Neuronal stem cell (in vitro differentiated cells): Measurements from ENCODE around the gene KYNU.
"Not testable (repeated sequence)": the region's sequence is repeated elsewhere in the genome, so short reads cannot be mapped to it uniquely, and the experiment has no call there.

Experiments
- DNase-seq: peaks from one replicate; pipeline ENCODE4 v3.0.0-alpha.2; 2013; ENCODE audit warnings: low spot score
- H2AFZ ChIP-seq: one replicate; pipeline ENCODE4 v1.6.1; 2013; ENCODE audit warnings: mild to moderate bottlenecking, low read length, inconsistent platforms
- H2AK5ac ChIP-seq: 2 replicates; pipeline ENCODE4 v1.6.1; 2013; ENCODE audit warnings: low read depth, mild to moderate bottlenecking, inconsistent platforms, low read length, moderate library complexity, mixed read lengths
- H2BK120ac ChIP-seq: 2 replicates; pipeline ENCODE4 v1.6.1; 2013; ENCODE audit warnings: low read depth, mild to moderate bottlenecking, inconsistent platforms, low read length, moderate library complexity, mixed read lengths
- H2BK12ac ChIP-seq: one replicate; pipeline ENCODE4 v1.6.1; 2013; ENCODE audit warnings: low read length, inconsistent platforms
- H2BK15ac ChIP-seq: 2 replicates; pipeline ENCODE4 v1.6.1; 2013; ENCODE audit warnings: mild to moderate bottlenecking, low read length, inconsistent platforms, mixed read lengths
- H2BK5ac ChIP-seq: one replicate; pipeline ENCODE4 v1.6.1; 2013; ENCODE audit warnings: inconsistent platforms, mild to moderate bottlenecking, low read length, moderate library complexity
- H3K14ac ChIP-seq: one replicate; pipeline ENCODE4 v1.6.1; 2013; ENCODE audit warnings: low read length, inconsistent platforms
- H3K18ac ChIP-seq: 2 replicates; pipeline ENCODE4 v1.6.1; 2013; ENCODE audit warnings: low read length, inconsistent platforms
- H3K23ac ChIP-seq: 2 replicates; pipeline ENCODE4 v1.6.1; 2013; ENCODE audit warnings: low read depth, mild to moderate bottlenecking, mixed read lengths, low read length, inconsistent platforms; ENCODE audit not compliant: poor library complexity
- H3K27ac ChIP-seq: replicated peaks from 3 replicates; pipeline ENCODE4 v1.5.1; 2013; ENCODE audit warnings: low read length, inconsistent platforms
- H3K27me3 ChIP-seq, 3 experiments: 2 replicates each; pipeline ENCODE4 v1.6.1; 2013; ENCODE audit warnings: low read length in 3 of 3, mild to moderate bottlenecking in 2 of 3, inconsistent platforms in 1 of 3, low read depth in 1 of 3, mixed read lengths in 1 of 3, moderate library complexity in 1 of 3; ENCODE audit not compliant: control insufficient read depth in 3 of 3, insufficient read depth in 3 of 3
- H3K36me3 ChIP-seq, 2 donors: replicated peaks in 1 of 2; 2 replicates each; pipeline ENCODE4 v1.6.1; 2013; ENCODE audit warnings: low read length in 2 of 2; ENCODE audit not compliant: control insufficient read depth in 2 of 2, insufficient read depth in 2 of 2
- H3K4ac ChIP-seq: 2 replicates; pipeline ENCODE4 v1.6.1; 2013; ENCODE audit warnings: inconsistent platforms, mild to moderate bottlenecking, low read length, moderate library complexity
- H3K4me1 ChIP-seq, 2 donors: 1 replicate in 1 of 2; 2 replicates in 1 of 2; pipeline ENCODE4 v1.6.1; 2013; ENCODE audit warnings: low read length in 2 of 2, low read depth in 1 of 2; ENCODE audit not compliant: control insufficient read depth in 2 of 2, insufficient read depth in 1 of 2
- H3K4me2 ChIP-seq: one replicate; pipeline ENCODE4 v1.6.1; 2013; ENCODE audit warnings: mild to moderate bottlenecking, low read length, inconsistent platforms; ENCODE audit not compliant: insufficient read depth, poor library complexity, severe bottlenecking
- H3K4me3 ChIP-seq, 2 donors: 2 replicates each; pipeline ENCODE4 v1.5.1; 2013; ENCODE audit warnings: low read length in 2 of 2, mild to moderate bottlenecking in 2 of 2, inconsistent platforms in 1 of 2, moderate library complexity in 1 of 2
- H3K79me1 ChIP-seq: one replicate; pipeline ENCODE4 v1.6.1; 2013; ENCODE audit warnings: low read depth, mild to moderate bottlenecking, inconsistent platforms, low read length, moderate library complexity
- H3K9ac ChIP-seq: one replicate; pipeline ENCODE4 v1.6.1; 2013; ENCODE audit warnings: mild to moderate bottlenecking, low read depth, low read length, inconsistent platforms; ENCODE audit not compliant: poor library complexity
- H3K9me3 ChIP-seq, 2 donors: replicated peaks in 1 of 2; 2 replicates each; pipeline versions ENCODE3 to v1.6.1; 2013; ENCODE audit warnings: low read length in 2 of 2, mild to moderate bottlenecking in 2 of 2, inconsistent platforms in 1 of 2, low read depth in 1 of 2, mixed read lengths in 1 of 2, moderate library complexity in 1 of 2; ENCODE audit not compliant: control insufficient read depth in 2 of 2, insufficient read depth in 1 of 2
- H4K8ac ChIP-seq: one replicate; pipeline ENCODE4 v1.6.1; 2013; ENCODE audit warnings: low read depth, mild to moderate bottlenecking, inconsistent platforms, low read length, moderate library complexity
- H4K91ac ChIP-seq: one replicate; pipeline ENCODE4 v1.6.1; 2013; ENCODE audit warnings: low read length, low read depth, mild to moderate bottlenecking, inconsistent platforms; ENCODE audit not compliant: poor library complexity
- WGBS, 2 donors: extraction: QIAGEN DNeasy Blood & Tissue Kit; methylation state at CpG; one replicate each; pipeline ENCODE4 v1.1.7; 2013; ENCODE audit warnings: missing lambda C conversion rate in 2 of 2, mixed read lengths in 1 of 2; ENCODE audit not compliant: insufficient read length in 2 of 2, insufficient replicate concordance in 1 of 2; ENCODE audit errors: extremely low coverage in 2 of 2; 5-methylcytosine and 5-hydroxymethylcytosine counted together

KYNU gene

DNA sequence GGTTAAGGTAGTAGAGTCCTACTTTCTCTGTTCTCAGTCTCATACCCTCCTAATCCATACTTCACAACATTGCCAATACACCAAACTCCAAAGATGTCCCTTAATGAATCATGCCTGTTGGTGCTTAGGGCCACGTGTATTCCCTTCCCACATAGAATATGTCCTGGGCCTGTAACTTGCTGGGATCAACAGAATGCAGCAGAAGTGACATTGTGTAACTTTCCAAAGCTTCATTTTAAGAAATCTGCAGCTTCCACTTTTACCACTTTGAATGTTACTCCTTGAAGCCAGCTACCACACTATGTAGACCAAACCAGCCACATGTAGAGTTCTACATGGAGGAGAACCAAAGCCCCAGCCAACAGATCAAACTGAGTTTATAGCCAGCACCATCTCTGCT is 193.2 kb downstream of the KYNU start:
- H3K23ac ChIP-seq, result no peak overlapping the region
- H2AFZ ChIP-seq, result no peak overlapping the region
- H3K79me1 ChIP-seq, result no peaks in the 10 kb centered on the region
- H2AK5ac ChIP-seq, result no peak overlapping the region
- H3K36me3 ChIP-seq, result no peaks in the 10 kb centered on the region
- no peak overlapping the region for H3K4ac ChIP-seq
- no peak overlapping the region for H3K4me3 ChIP-seq
- no peak overlapping the region for H2BK12ac ChIP-seq
- H3K18ac ChIP-seq, result no peak overlapping the region
- no peak overlapping the region for H2BK5ac ChIP-seq
- no peak overlapping the region for H3K4me2 ChIP-seq
- H3K9ac ChIP-seq, result no peak overlapping the region
- peaks cover under 1 to 1% of the 10 kb centered on the region in 2 donors for H3K9me3 ChIP-seq
- no peak overlapping the region for H2BK15ac ChIP-seq
- no peaks in the 10 kb centered on the region for H3K27me3 ChIP-seq
- H3K27ac ChIP-seq, result no peak overlapping the region
- no CpG with 5 or more reads among the region's 1 CpG for WGBS, 2 donors
- no peak overlapping the region for H4K91ac ChIP-seq
- H3K14ac ChIP-seq, result no peak overlapping the region
- DNase-seq, result no peak
- no peak overlapping the region for H2BK120ac ChIP-seq
- H3K4me1 ChIP-seq, result no peaks in the 10 kb centered on the region
- no peak overlapping the region for H4K8ac ChIP-seq

DNA sequence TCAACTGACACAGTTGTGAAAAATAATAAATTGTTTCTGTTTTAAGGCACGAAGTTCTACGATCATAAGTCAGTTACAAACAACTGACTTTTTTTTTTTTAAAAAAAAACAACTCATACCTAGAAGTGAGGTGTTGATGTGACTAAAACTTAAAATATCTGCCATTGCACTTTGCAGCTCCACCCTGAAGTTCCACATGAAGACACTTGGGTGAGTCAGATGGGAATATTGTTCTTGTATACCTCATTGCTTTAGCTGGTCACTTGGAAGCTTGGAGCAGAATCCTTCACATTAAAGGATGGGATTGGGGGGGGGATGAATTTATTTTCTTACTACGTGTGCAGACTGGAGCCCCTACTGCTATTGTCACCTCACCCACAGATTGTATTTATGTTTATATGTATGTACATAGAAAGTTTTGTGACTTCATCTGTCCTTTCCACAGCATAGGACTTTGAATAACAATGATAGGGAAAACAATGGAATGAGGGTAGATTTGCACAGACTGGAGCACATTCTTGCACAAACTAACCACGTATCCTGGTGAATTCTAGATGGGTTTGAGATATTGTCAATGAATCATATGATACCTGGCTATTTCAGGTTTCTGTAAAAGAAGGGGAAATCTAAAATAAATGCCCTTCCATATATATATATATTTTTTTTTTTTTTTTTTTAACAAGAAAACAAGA is 193.9 kb downstream of the KYNU start:
- no peak overlapping the region for H4K91ac ChIP-seq
- no peak overlapping the region for H2AK5ac ChIP-seq
- H3K79me1 ChIP-seq, result no peaks in the 10 kb centered on the region
- H3K27ac ChIP-seq, result no peak overlapping the region
- no peaks in the 10 kb centered on the region for H3K4me1 ChIP-seq
- H2BK15ac ChIP-seq, result no peak overlapping the region
- no peak for DNase-seq
- H4K8ac ChIP-seq, result no peak overlapping the region
- H3K4me3 ChIP-seq, result no peak overlapping the region
- no peak overlapping the region for H3K4ac ChIP-seq
- no peaks in the 10 kb centered on the region for H3K27me3 ChIP-seq
- no peak overlapping the region for H2AFZ ChIP-seq
- H3K18ac ChIP-seq, result no peak overlapping the region
- no peak overlapping the region for H3K14ac ChIP-seq
- H3K4me2 ChIP-seq, result no peak overlapping the region
- no peak overlapping the region for H2BK12ac ChIP-seq
- no peaks in the 10 kb centered on the region for H3K36me3 ChIP-seq
- H2BK120ac ChIP-seq, result no peak overlapping the region
- peaks cover 4 to 5% of the 10 kb centered on the region in 2 donors for H3K9me3 ChIP-seq
- H2BK5ac ChIP-seq, result no peak overlapping the region
- no peak overlapping the region for H3K9ac ChIP-seq
- no peak overlapping the region for H3K23ac ChIP-seq
- no CpG with 5 or more reads among the region's 4 CpGs for WGBS, 2 donors

DNA sequence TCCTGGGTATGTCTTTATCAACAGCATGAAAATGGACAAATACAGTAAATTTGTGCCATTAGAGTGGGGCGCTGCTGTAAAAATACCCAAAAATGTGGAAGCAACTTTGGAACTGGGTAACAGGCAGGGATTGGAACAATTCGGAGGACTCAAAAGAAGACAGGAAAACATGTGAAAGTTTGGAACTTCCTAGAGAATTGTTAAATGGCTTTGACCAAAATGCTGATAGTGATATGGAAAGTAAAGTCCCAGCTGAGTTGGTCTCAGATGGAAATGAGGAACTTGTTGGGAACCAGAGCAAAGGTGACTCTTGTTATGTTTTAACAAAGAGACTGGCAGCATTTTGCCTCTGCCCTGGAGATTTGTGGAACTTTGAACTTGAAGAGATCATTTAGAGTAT is 197.4 kb downstream of the KYNU start:
- not testable (repeated sequence) for H3K9me3 ChIP-seq, H3K9ac ChIP-seq, H3K4me3 ChIP-seq, DNase-seq, H4K91ac ChIP-seq, H3K23ac ChIP-seq, H3K4ac ChIP-seq, H4K8ac ChIP-seq, H3K14ac ChIP-seq, H3K36me3 ChIP-seq, H2BK12ac ChIP-seq, H2BK120ac ChIP-seq, H3K27me3 ChIP-seq, H2BK15ac ChIP-seq, H3K18ac ChIP-seq, H3K79me1 ChIP-seq, H2AFZ ChIP-seq, H3K27ac ChIP-seq, H2AK5ac ChIP-seq, H2BK5ac ChIP-seq, H3K4me1 ChIP-seq, H3K4me2 ChIP-seq
- WGBS, 2 donors, result no CpG with 5 or more reads among the region's 2 CpGs

DNA sequence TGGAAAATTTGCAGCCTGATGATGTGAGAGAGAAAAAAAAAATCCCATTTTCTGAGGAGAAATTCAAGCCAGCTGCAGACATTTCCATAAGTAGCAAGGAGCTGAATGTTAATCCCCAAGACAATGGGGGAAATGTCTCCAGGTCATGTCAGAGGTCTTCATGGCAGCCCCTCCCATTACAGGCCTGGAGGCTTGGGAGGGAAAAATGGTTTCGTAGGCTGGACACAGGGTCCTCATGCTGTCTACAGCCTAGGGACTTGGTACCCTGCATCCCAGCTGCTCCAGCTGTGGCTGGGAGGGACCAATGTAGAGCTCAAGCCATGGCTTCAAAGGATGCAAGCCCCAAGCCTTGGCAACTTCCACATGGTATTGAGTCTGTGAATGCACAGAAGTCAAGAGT is 198.2 kb downstream of the KYNU start:
- no peak overlapping the region for H2BK12ac ChIP-seq
- H3K79me1 ChIP-seq, result no peaks in the 10 kb centered on the region
- no peak overlapping the region for H4K91ac ChIP-seq
- peaks cover 4 to 5% of the 10 kb centered on the region in 2 donors for H3K9me3 ChIP-seq
- no peak overlapping the region for H3K23ac ChIP-seq
- no peak overlapping the region for H3K14ac ChIP-seq
- no peak overlapping the region for H2BK120ac ChIP-seq
- H3K27me3 ChIP-seq, result no peaks in the 10 kb centered on the region
- no peaks in the 10 kb centered on the region for H3K4me1 ChIP-seq
- WGBS, 2 donors, result no CpG with 5 or more reads among the region's 1 CpG
- no peak overlapping the region for H2AK5ac ChIP-seq
- no peak overlapping the region for H2BK5ac ChIP-seq
- no peak overlapping the region for H3K18ac ChIP-seq
- no peak overlapping the region for H2AFZ ChIP-seq
- no peak overlapping the region for H3K4me2 ChIP-seq
- no peak for DNase-seq
- no peak overlapping the region for H3K27ac ChIP-seq
- H2BK15ac ChIP-seq, result no peak overlapping the region
- no peak overlapping the region for H3K4me3 ChIP-seq
- no peak overlapping the region for H4K8ac ChIP-seq
- no peaks in the 10 kb centered on the region for H3K36me3 ChIP-seq
- H3K9ac ChIP-seq, result no peak overlapping the region
- H3K4ac ChIP-seq, result no peak overlapping the region
